MM.1S (cell line): ENCODE measurements around the gene TNFRSF4.

Source experiments
- DNase-seq: peaks from one replicate; pipeline ENCODE4 v3.0.0-alpha.2; 2015
- H2AFZ ChIP-seq: fragments of 300-600 bp; sonication (generic); 2 replicates; pipeline ENCODE4 v1.6.0; 2016; ENCODE audit warnings: antibody characterized with exemption, low read length
- H3F3A ChIP-seq: fragments of 300-600 bp; sonication (generic); 2 replicates; pipeline ENCODE4 v1.6.1; 2016; ENCODE audit warnings: mild to moderate bottlenecking, antibody characterized with exemption, low read length, moderate library complexity, mixed read lengths; ENCODE audit not compliant: insufficient read depth
- H3K27ac ChIP-seq: fragments of 300-600 bp; sonication (generic); 2 replicates; pipeline ENCODE4 v1.5.1; 2016; ENCODE audit warnings: mild to moderate bottlenecking, low read length
- H3K27me3 ChIP-seq: fragments of 300-600 bp; sonication (generic); replicated peaks from 2 replicates; pipeline ENCODE4 v1.6.0; 2016; ENCODE audit warnings: low read length; ENCODE audit not compliant: insufficient read depth
- H3K36me3 ChIP-seq: fragments of 300-600 bp; sonication (generic); replicated peaks from 2 replicates; pipeline ENCODE4 v1.6.1; 2016; ENCODE audit warnings: mild to moderate bottlenecking, low read length, mixed read lengths; ENCODE audit not compliant: insufficient read depth
- H3K4me1 ChIP-seq: fragments of 300-600 bp; sonication (generic); 2 replicates; pipeline ENCODE4 v1.6.1; 2016; ENCODE audit warnings: low read length, mixed read lengths
- H3K4me2 ChIP-seq: fragments of 300-600 bp; sonication (generic); 2 replicates; pipeline ENCODE4 v1.6.0; 2016; ENCODE audit warnings: low read depth, low read length
- H3K4me3 ChIP-seq: fragments of 300-600 bp; sonication (generic); 2 replicates; pipeline ENCODE4 v1.5.1; 2016; ENCODE audit warnings: low read length, mixed read lengths
- H3K79me2 ChIP-seq: fragments of 300-600 bp; sonication (generic); 2 replicates; pipeline ENCODE4 v1.6.1; 2016; ENCODE audit warnings: mixed run types, low read length, mixed read lengths
- H3K9ac ChIP-seq: fragments of 300-600 bp; sonication (generic); 2 replicates; pipeline ENCODE4 v1.6.1; 2016; ENCODE audit warnings: low read length, mixed read lengths
- H3K9me2 ChIP-seq: fragments of 300-600 bp; sonication (generic); replicated peaks from 2 replicates; pipeline ENCODE4 v1.6.1; 2016; ENCODE audit warnings: mild to moderate bottlenecking, low read length, mixed read lengths; ENCODE audit not compliant: insufficient read depth
- H3K9me3 ChIP-seq: fragments of 300-600 bp; sonication (generic); replicated peaks from 2 replicates; pipeline ENCODE4 v1.6.1; 2016; ENCODE audit warnings: mild to moderate bottlenecking, low read length, mixed read lengths; ENCODE audit not compliant: insufficient read depth
- H4K20me1 ChIP-seq: fragments of 300-600 bp; sonication (generic); 2 replicates; pipeline ENCODE4 v1.6.1; 2016; ENCODE audit warnings: mild to moderate bottlenecking, low read length, moderate library complexity, mixed read lengths; ENCODE audit not compliant: insufficient read depth
- EZH2 ChIP-seq: fragments of 300-600 bp; sonication (generic); optimal IDR thresholded peaks from 2 replicates; pipeline ENCODE3; 2017; ENCODE audit warnings: low read depth, mild to moderate bottlenecking, antibody characterized with exemption, low read length, mixed read lengths
- EZH2phosphoT487 ChIP-seq: fragments of 300-600 bp; sonication (generic); IDR thresholded peaks from 2 replicates; pipeline ENCODE4 v1.6.1; 2018; ENCODE audit warnings: antibody characterized with exemption, low read length
- TF ChIP-seq, protein P1 (sequence below): fragments of 300-600 bp; sonication (generic); IDR thresholded peaks from 2 replicates; pipeline ENCODE4 v1.5.1; 2016; ENCODE audit warnings: antibody characterized with exemption, low read length, mixed read lengths

Gene TNFRSF4

DNA sequence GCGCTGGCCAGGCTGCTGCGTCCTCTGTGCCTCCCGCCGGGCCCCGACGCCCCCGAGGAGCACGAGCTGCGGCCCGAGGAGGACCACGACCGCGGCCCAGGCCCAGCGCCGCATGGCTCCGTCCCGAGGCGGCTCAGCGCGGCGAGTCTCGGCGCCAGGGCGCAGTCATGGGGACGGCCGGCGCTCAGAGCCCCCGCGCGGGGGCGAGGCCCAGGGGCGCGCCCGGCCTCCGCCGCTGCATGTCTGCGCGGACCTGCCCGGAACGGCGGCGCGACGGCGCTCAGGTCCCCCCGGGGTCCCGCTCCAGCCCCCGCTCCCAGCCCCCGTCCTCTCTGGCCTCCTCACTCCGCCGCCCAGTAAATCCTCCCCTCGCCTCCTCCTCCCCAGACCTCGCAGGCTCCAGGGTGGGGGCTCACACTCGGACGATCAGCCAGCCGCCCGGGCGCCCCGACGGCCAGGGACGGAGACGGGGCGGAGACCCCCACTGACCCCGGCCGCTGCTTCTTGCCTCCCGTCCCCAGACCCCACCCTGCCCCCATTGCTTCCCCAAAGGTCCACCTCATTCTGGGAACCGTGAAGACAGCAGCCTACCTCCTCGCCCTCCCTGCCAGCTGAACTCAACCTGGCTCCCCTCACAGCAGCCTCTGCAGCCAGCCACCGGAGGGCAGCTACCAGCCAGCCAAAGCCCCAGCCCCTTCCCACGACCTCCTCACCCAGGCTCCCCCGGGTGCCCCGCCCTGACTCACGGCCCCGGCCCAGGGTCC lies 32.8 kb upstream of the TNFRSF4 start, which contains the start of gene C1QTNF12:
C1QTNF12 (minus strand) TSS at position 146 of the 764 bp plus-strand sequence; CDS start at position 114, 32 bp downstream.
- no peak within 1 kb of the TSS for H3K4me2 ChIP-seq
- no peaks in the 10 kb centered on the region for H3K4me1 ChIP-seq
- H3K27ac ChIP-seq: no peak within 1 kb of the TSS
- no peak for DNase-seq
- H3K9ac ChIP-seq: no peak within 1 kb of the TSS
- no peak within 1 kb of the TSS for H3K4me3 ChIP-seq
- no peaks in the 10 kb centered on the region for H3K9me3 ChIP-seq
- H3F3A ChIP-seq: no peaks in the 10 kb centered on the region
- H2AFZ ChIP-seq: no peak within 1 kb of the TSS
- TF ChIP-seq EZH2phosphoT487: no peak
- TF ChIP-seq, protein P1, sequence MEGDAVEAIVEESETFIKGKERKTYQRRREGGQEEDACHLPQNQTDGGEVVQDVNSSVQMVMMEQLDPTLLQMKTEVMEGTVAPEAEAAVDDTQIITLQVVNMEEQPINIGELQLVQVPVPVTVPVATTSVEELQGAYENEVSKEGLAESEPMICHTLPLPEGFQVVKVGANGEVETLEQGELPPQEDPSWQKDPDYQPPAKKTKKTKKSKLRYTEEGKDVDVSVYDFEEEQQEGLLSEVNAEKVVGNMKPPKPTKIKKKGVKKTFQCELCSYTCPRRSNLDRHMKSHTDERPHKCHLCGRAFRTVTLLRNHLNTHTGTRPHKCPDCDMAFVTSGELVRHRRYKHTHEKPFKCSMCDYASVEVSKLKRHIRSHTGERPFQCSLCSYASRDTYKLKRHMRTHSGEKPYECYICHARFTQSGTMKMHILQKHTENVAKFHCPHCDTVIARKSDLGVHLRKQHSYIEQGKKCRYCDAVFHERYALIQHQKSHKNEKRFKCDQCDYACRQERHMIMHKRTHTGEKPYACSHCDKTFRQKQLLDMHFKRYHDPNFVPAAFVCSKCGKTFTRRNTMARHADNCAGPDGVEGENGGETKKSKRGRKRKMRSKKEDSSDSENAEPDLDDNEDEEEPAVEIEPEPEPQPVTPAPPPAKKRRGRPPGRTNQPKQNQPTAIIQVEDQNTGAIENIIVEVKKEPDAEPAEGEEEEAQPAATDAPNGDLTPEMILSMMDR: no peak
- no peaks in the 10 kb centered on the region for H3K79me2 ChIP-seq
- peaks cover 30% of the 10 kb centered on the region for H3K27me3 ChIP-seq
- H3K9me2 ChIP-seq: no peaks in the 10 kb centered on the region
- no peaks in the 10 kb centered on the region for H3K36me3 ChIP-seq
- no peaks in the 10 kb centered on the region for H4K20me1 ChIP-seq

DNA sequence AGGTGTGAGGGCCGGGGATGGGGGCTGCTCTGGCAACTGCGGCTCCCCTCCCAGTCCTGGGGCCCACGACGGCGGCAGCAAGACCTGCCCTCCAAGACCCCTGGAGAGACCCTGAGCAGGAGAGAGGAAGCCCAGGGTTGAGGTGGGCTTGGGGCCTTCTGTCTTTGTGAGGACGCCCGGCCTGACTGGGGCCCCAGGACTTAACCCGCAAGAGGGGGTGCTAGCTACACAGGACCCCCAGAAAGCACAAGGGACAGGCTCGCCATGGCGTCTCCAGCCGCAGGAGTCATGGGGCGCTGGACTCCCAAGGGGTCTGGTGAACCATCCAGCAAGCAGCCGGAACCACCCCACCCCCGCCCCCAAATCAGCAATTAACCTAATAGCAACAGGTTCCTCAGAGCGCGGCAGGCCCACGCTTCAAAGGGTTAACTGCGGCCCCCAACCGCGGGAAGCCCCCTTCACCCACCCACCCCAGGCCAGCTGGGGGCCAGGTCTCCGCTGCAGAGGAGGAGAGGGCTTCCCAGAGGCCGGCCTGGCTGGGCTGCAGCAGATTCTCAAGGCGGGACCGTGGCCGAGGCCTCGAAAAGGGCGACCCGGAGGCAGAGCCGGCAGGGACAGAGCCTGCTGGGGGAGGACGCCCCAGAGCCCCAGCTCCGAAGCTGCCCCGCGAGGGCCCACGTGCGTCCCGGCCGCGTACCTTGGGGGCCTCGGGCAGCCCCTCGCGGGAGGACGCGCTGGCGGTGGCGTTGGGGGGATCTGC lies 32.0 kb upstream of the TNFRSF4 start:
- H3K27me3 ChIP-seq: peaks cover 38% of the 10 kb centered on the region
- H3K4me2 ChIP-seq: no peak overlapping the region
- H3F3A ChIP-seq: no peaks in the 10 kb centered on the region
- H3K36me3 ChIP-seq: no peaks in the 10 kb centered on the region
- H4K20me1 ChIP-seq: no peaks in the 10 kb centered on the region
- H3K9me3 ChIP-seq: no peaks in the 10 kb centered on the region
- H3K9me2 ChIP-seq: no peaks in the 10 kb centered on the region
- DNase-seq: no peak
- H3K27ac ChIP-seq: no peak overlapping the region
- H3K9ac ChIP-seq: no peak overlapping the region
- H3K79me2 ChIP-seq: no peaks in the 10 kb centered on the region
- TF ChIP-seq EZH2phosphoT487 (no peak), EZH2 (no peak)
- TF ChIP-seq, protein P1: no peak
- H3K4me3 ChIP-seq: no peak overlapping the region
- no peaks in the 10 kb centered on the region for H3K4me1 ChIP-seq
- no peak overlapping the region for H2AFZ ChIP-seq

DNA sequence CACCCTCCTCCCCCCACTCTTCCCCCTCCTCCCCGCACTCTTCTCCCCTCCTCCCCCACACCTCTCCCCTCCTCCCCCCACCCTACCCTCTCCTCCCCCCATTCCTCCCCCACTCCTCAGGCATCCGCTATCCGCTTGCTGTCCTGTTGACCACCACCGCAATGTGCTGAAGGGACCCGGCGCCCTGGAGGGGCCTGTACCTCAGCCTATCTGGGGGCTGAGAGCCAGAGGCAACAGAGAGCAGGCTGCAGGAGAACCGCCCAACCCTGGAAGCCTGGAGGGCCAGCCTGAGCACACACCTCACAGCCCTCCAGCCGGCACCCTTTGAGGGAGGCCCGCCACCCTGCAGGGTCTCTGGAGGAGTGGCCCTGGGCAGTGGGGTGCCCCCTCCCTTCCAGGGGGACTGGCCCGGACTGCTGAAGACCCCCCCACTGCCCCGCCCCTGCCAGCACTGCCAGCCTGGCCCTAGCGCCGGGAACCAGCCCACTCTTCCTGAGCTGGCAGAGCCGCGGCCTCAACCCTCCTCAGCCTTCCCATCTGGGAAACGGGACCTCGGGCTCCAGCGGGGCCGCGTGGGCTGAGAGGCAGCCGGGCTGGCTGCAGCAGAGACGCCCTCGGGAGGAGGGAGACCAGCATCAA lies 31.3 kb upstream of the TNFRSF4 start:
- H3K4me2 ChIP-seq: no peak overlapping the region
- peaks cover 42% of the 10 kb centered on the region for H3K27me3 ChIP-seq
- H3K9me2 ChIP-seq: no peaks in the 10 kb centered on the region
- no peaks in the 10 kb centered on the region for H3K79me2 ChIP-seq
- H3K4me3 ChIP-seq: no peak overlapping the region
- no peak overlapping the region for H3K9ac ChIP-seq
- TF ChIP-seq EZH2phosphoT487: no peak
- no peak for TF ChIP-seq EZH2
- TF ChIP-seq, protein P1: no peak
- H3F3A ChIP-seq: no peaks in the 10 kb centered on the region
- H3K36me3 ChIP-seq: no peaks in the 10 kb centered on the region
- H3K9me3 ChIP-seq: no peaks in the 10 kb centered on the region
- H3K27ac ChIP-seq: no peak overlapping the region
- no peak overlapping the region for H2AFZ ChIP-seq
- H4K20me1 ChIP-seq: no peaks in the 10 kb centered on the region
- H3K4me1 ChIP-seq: no peaks in the 10 kb centered on the region
- no peak for DNase-seq
